Activated CD4-positive, alpha-beta T cell treated with anti-CD3 and anti-CD28 coated beads, Interleukin-2, amount 10 ng/mL, durations not matched to agents 7 days and 5 days (primary cell): ENCODE data around the gene ALOX5. TPM values are rescaled to one million over a fixed set of nuclear protein-coding genes. Genes with fewer than 3 reads are reported as not detected.

ENCODE experiments used
- CTCF ChIA-PET: fragments of 350-600 bp; sonication (Branson Sonifier 250); formaldehyde crosslinking; loops from one replicate; lab custom pipeline; 2021; ENCODE audit warnings: antibody characterized with exemption; lab: Charles Lee
- POLR2A ChIA-PET: fragments of 350-600 bp; sonication (Branson Sonifier 250); formaldehyde crosslinking; loops from one replicate; lab custom pipeline; 2021; ENCODE audit warnings: antibody characterized with exemption; lab: Charles Lee
- DNase-seq: peaks from one replicate; pipeline ENCODE4 v3.0.0-alpha.2; 2020
- H3K27ac Mint-ChIP-seq: one replicate; pipeline ENCODE4 v1.8.0; 2021; ENCODE audit warnings: mild to moderate bottlenecking, moderate library complexity, mixed read lengths
- H3K27me3 Mint-ChIP-seq: one replicate; pipeline ENCODE4 v1.8.0; 2021; ENCODE audit warnings: mixed read lengths
- H3K36me3 Mint-ChIP-seq: one replicate; pipeline ENCODE4 v1.8.0; 2021; ENCODE audit warnings: low read depth, mixed read lengths
- H3K4me1 Mint-ChIP-seq: one replicate; pipeline ENCODE4 v1.8.0; 2021; ENCODE audit warnings: mixed read lengths
- H3K4me3 Mint-ChIP-seq: one replicate; pipeline ENCODE4 v1.8.0; 2021; ENCODE audit warnings: mild to moderate bottlenecking, moderate library complexity, mixed read lengths
- H3K9me3 Mint-ChIP-seq: one replicate; pipeline ENCODE4 v1.8.0; 2021; ENCODE audit warnings: mixed read lengths
- total RNA-seq, 2 experiments: library from RNA; stranded (reverse); gene quantifications; one replicate each; pipeline ENCODE4 v1.2.3, GENCODE V29; 2021

ALOX5 gene
- total RNA-seq, 2 experiments from 2014 or later, result 6.7 to 9.0 TPM

- peaks cover 9% of the 10 kb centered on the region for H3K9me3 Mint-ChIP-seq
- ChIA-PET POLR2A (no interaction called here), CTCF (no interaction called here)
- no peak overlapping the region for H3K4me3 Mint-ChIP-seq
- peaks cover 2% of the 10 kb centered on the region for H3K27me3 Mint-ChIP-seq
- H3K4me1 Mint-ChIP-seq, result peaks cover 34% of the 10 kb centered on the region
- no peak overlapping the region for H3K27ac Mint-ChIP-seq
- H3K36me3 Mint-ChIP-seq, result peaks cover 6% of the 10 kb centered on the region
- no peak for DNase-seq
Measured at GRCh38 chr10:45450866-45451265, 76.8 kb downstream of the ALOX5 start.

GRCh38 chr10:45451407-45451806 lies 77.4 kb downstream of the ALOX5 start:
- H3K27ac Mint-ChIP-seq, result no peak overlapping the region
- H3K4me3 Mint-ChIP-seq, result no peak overlapping the region
- peaks cover 35% of the 10 kb centered on the region for H3K4me1 Mint-ChIP-seq
- peaks cover 9% of the 10 kb centered on the region for H3K9me3 Mint-ChIP-seq
- no peak for DNase-seq
- H3K36me3 Mint-ChIP-seq, result peaks cover 8% of the 10 kb centered on the region
- CTCF ChIA-PET, result no interaction called here
- H3K27me3 Mint-ChIP-seq, result peaks cover 2% of the 10 kb centered on the region
- POLR2A ChIA-PET, result no interaction called here

DNA sequence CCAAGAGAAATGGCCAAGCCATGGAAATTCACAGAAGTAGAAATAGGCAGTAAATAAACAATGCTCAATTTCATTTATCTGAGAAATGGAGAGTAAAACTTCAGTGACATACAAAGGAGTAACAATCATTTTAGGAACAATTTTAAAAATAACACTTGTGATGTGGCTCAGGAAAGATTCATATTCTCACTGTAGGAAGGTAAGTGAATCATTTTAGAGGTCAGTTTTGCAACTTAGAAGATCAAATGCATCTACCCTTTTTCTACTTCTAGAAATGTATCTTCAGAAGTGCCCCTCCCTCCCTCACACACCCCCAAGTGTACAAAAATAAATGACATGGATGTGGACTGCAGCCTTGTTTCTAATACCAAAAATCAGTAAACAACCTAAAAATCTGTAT lies 78.3 kb downstream of the ALOX5 start:
- no peak for DNase-seq
- Mint-ChIP-seq H3K4me1 (peaks cover 35% of the 10 kb centered on the region), H3K9me3 (peaks cover 9% of the 10 kb centered on the region), H3K36me3 (peaks cover 10% of the 10 kb centered on the region), H3K27ac (no peak overlapping the region), H3K4me3 (no peak overlapping the region), H3K27me3 (peaks cover under 1% of the 10 kb centered on the region)
- ChIA-PET CTCF (interaction anchor here (0.6 to 1.9 kb wide), 3 partner anchors 10 to 1695 kb away, joined by 4 to 10 read pairs (median 5); no protein-coding TSS in a partner anchor), POLR2A (no interaction called here)

- Mint-ChIP-seq H3K4me1 (peaks cover 35% of the 10 kb centered on the region), H3K27ac (peak overlapping the region; percentile 48), H3K27me3 (no peaks in the 10 kb centered on the region), H3K9me3 (peaks cover 9% of the 10 kb centered on the region), H3K4me3 (no peak overlapping the region), H3K36me3 (peaks cover 16% of the 10 kb centered on the region)
- POLR2A ChIA-PET, result no interaction called here
- no peak for DNase-seq
- CTCF ChIA-PET, result interaction anchor here (0.6 to 1.9 kb wide), 4 partner anchors 11 to 1695 kb away, joined by 4 to 10 read pairs (median 5); no protein-coding TSS in a partner anchor
Measured at GRCh38 chr10:45452743-45453452, 78.9 kb downstream of the ALOX5 start.

- Mint-ChIP-seq H3K27ac (peak overlapping the region; percentile 87), H3K27me3 (no peaks in the 10 kb centered on the region), H3K4me3 (no peak overlapping the region), H3K9me3 (peaks cover 9% of the 10 kb centered on the region), H3K4me1 (peaks cover 35% of the 10 kb centered on the region), H3K36me3 (peaks cover 22% of the 10 kb centered on the region)
- ChIA-PET POLR2A (no interaction called here), CTCF (interaction anchor here (0.6 to 1.9 kb wide), 4 partner anchors 11 to 618 kb away, joined by 3 to 10 read pairs (median 5); no protein-coding TSS in a partner anchor)
- DNase-seq, result no peak
Measured at GRCh38 chr10:45453639-45454255, 79.7 kb downstream of the ALOX5 start.

DNA sequence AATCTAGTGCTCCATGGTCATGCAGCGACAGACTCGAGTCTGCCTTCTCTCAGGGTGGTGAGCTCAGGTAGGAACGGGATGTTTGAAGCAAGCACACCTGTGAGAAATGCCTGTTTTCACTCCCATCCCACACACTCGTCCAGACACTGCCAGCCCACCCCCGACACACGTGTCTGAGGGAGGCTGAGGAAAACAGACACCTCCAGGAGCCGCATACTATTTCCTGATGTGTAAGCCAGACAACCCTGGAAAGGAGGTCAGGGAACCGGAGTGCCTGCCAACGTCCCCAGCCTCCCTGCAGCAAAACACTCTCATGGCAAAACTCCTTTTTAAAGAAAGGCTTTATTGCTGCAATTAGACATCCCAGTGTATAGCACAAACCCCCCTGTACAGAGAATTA lies 80.2 kb downstream of the ALOX5 start:
- peak overlapping the region; percentile 87 for H3K27ac Mint-ChIP-seq
- ChIA-PET CTCF (interaction anchor here (0.6 to 1.9 kb wide), 3 partner anchors 11 to 618 kb away, joined by 3 to 10 read pairs (median 5); no protein-coding TSS in a partner anchor), POLR2A (no interaction called here)
- H3K4me3 Mint-ChIP-seq, result no peak overlapping the region
- H3K4me1 Mint-ChIP-seq, result peaks cover 35% of the 10 kb centered on the region
- H3K9me3 Mint-ChIP-seq, result peaks cover 9% of the 10 kb centered on the region
- H3K36me3 Mint-ChIP-seq, result peaks cover 27% of the 10 kb centered on the region
- DNase-seq, result no peak
- H3K27me3 Mint-ChIP-seq, result no peaks in the 10 kb centered on the region

- no peak for DNase-seq
- H3K4me1 Mint-ChIP-seq, result peaks cover 35% of the 10 kb centered on the region
- peaks cover 9% of the 10 kb centered on the region for H3K9me3 Mint-ChIP-seq
- H3K4me3 Mint-ChIP-seq, result no peak overlapping the region
- ChIA-PET CTCF (no interaction called here), POLR2A (no interaction called here)
- H3K27ac Mint-ChIP-seq, result peak overlapping the region; percentile 87
- peaks cover 28% of the 10 kb centered on the region for H3K36me3 Mint-ChIP-seq
- no peaks in the 10 kb centered on the region for H3K27me3 Mint-ChIP-seq
Measured at GRCh38 chr10:45454859-45455258, 80.8 kb downstream of the ALOX5 start.

- peaks cover 31% of the 10 kb centered on the region for H3K36me3 Mint-ChIP-seq
- DNase-seq, result no peak
- peak overlapping the region; percentile 63 for H3K27ac Mint-ChIP-seq
- no peaks in the 10 kb centered on the region for H3K27me3 Mint-ChIP-seq
- CTCF ChIA-PET, result interaction anchor here (1.0 to 1.3 kb wide), 2 partner anchors 9 to 573 kb away, joined by 3 to 4 read pairs; no protein-coding TSS in a partner anchor
- no peak overlapping the region for H3K4me3 Mint-ChIP-seq
- H3K9me3 Mint-ChIP-seq, result peaks cover 5% of the 10 kb centered on the region
- peaks cover 48% of the 10 kb centered on the region for H3K4me1 Mint-ChIP-seq
- POLR2A ChIA-PET, result no interaction called here
Measured at GRCh38 chr10:45456233-45456632, 82.2 kb downstream of the ALOX5 start.

DNA sequence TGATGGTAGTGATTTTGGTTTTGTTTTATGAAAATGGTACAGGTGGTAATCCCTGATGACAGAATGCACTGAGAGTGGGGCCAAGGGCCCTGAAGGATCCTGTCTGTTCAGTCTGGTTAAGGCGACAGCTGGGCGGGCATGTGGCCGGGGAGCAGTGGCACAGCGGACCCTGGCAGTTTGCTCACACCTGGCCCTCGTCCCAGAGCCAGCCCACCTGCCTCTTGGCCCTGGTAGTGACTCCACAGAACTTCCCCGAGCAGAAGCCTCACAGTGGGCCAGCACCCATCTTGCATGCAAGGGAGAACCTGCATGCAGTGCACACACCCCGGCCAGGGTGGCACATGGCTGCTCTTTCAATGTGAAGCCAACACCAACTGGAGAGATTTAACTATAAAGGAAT lies 82.8 kb downstream of the ALOX5 start:
- Mint-ChIP-seq H3K9me3 (no peaks in the 10 kb centered on the region), H3K4me1 (peaks cover 49% of the 10 kb centered on the region), H3K27ac (peak overlapping the region; percentile 48), H3K27me3 (no peaks in the 10 kb centered on the region), H3K4me3 (no peak overlapping the region), H3K36me3 (peaks cover 31% of the 10 kb centered on the region)
- DNase-seq, result no peak
- POLR2A ChIA-PET, result no interaction called here
- CTCF ChIA-PET, result interaction anchor here (1.0 kb wide), 1 partner anchor 573 kb away, joined by 3 read pairs; no protein-coding TSS in a partner anchor

DNA sequence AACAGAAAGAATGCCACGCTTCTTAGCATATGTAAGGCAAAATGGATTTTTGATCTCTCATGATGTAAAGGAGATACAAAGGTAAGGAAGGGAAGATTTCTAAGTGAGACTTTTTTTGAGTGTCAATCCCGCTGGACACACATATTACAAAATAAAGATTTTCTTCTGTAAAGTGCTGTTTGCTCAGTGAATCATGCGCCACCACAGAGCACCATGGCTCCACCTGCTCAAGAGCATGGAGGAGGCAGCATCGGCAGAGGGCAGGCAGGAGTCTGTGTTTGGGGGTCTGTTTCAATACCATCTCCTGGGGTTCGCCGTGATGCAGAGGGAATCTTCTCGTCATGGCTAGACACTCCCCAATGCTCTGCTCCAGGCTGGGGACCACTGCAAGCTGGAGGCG lies 83.5 kb downstream of the ALOX5 start:
- ChIA-PET CTCF (no interaction called here), POLR2A (no interaction called here)
- Mint-ChIP-seq H3K9me3 (no peaks in the 10 kb centered on the region), H3K27me3 (no peaks in the 10 kb centered on the region), H3K27ac (no peak overlapping the region), H3K4me1 (peaks cover 50% of the 10 kb centered on the region), H3K4me3 (no peak overlapping the region), H3K36me3 (peaks cover 33% of the 10 kb centered on the region)
- no peak for DNase-seq

- Mint-ChIP-seq H3K4me3 (no peak overlapping the region), H3K9me3 (no peaks in the 10 kb centered on the region), H3K4me1 (peaks cover 42% of the 10 kb centered on the region), H3K27me3 (no peaks in the 10 kb centered on the region), H3K36me3 (peaks cover 31% of the 10 kb centered on the region), H3K27ac (peak overlapping the region; percentile 50)
- DNase-seq, result no peak
- ChIA-PET POLR2A (no interaction called here), CTCF (interaction anchor here (1.6 to 3.0 kb wide), 3 partner anchors 14 to 212 kb away, joined by 5 to 12 read pairs (median 7); partner anchors contain the start of gene ZFAND4)
Measured at GRCh38 chr10:45460235-45460878, 86.3 kb downstream of the ALOX5 start.

DNA sequence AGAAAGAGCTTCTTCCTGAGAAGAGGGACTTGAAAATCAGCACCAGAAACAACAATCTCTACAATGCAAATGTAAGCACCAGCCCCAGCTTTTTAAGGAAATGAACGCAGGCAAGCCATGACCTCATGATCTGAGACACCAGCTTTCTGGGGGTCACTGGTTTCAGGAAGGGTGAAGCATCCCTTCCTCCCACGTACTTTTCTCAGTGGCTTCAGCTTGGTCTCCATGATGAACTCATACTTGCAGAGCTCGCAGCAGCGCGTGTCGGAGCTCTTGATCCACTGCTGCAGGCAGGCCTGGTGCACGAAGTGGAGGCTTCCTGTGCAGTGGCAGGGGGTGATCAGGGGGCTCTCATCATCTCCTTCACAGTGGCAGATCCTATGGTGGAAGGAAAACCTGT lies 87.0 kb downstream of the ALOX5 start:
- POLR2A ChIA-PET, result no interaction called here
- no peak for DNase-seq
- no peaks in the 10 kb centered on the region for H3K27me3 Mint-ChIP-seq
- CTCF ChIA-PET, result interaction anchor here (1.1 to 3.0 kb wide), 4 partner anchors 13 to 211 kb away, joined by 3 to 12 read pairs (median 6); partner anchors contain the start of gene ZFAND4
- H3K36me3 Mint-ChIP-seq, result peaks cover 26% of the 10 kb centered on the region
- no peak overlapping the region for H3K4me3 Mint-ChIP-seq
- peaks cover 41% of the 10 kb centered on the region for H3K4me1 Mint-ChIP-seq
- H3K9me3 Mint-ChIP-seq, result no peaks in the 10 kb centered on the region
- no peak overlapping the region for H3K27ac Mint-ChIP-seq
